PC-9 (cell line): ENCODE results near the gene PHF8. TPM values are rescaled to one million over a fixed set of nuclear protein-coding genes. Genes with fewer than 3 reads are reported as not detected.

ENCODE experiments used
- BruUV-seq: library from RNA; stranded (reverse); fragments of 400-500 nt; replicated peaks from 2 replicates; lab custom pipeline; 2021; lab: Mats Ljungman, UMichigan
- CTCF ChIA-PET: fragments of 300-600 bp; sonication (Branson Sonifier 250); formaldehyde crosslinking; loops from one replicate; lab custom pipeline; 2022; ENCODE audit warnings: antibody characterized with exemption; lab: Charles Lee
- POLR2A ChIA-PET: fragments of 300-600 bp; sonication (Branson Sonifier 250); formaldehyde crosslinking; loops from one replicate; lab custom pipeline; 2022; ENCODE audit warnings: antibody characterized with exemption; ENCODE audit not compliant: unreplicated experiment; lab: Charles Lee
- DNase-seq, 2 experiments: peaks; one replicate each; pipeline versions ENCODE4 v3.0.0 to v3.0.0-alpha.2; 2015 to 2022; ENCODE audit warnings: mixed read lengths in 1 of 2
- H2AFZ ChIP-seq: fragments of 200-600 bp; sonication (generic); 2 replicates; pipeline ENCODE4 v1.8.1; 2017; ENCODE audit warnings: antibody characterized with exemption
- H3F3A ChIP-seq: fragments of 200-600 bp; sonication (generic); 2 replicates; pipeline ENCODE4 v1.8.1; 2017; ENCODE audit warnings: antibody characterized with exemption, mild to moderate bottlenecking, low read depth; ENCODE audit not compliant: insufficient read depth
- H3K27ac ChIP-seq: fragments of 200-600 bp; sonication (generic); 2 replicates; pipeline ENCODE4 v1.6.1; 2016; ENCODE audit warnings: mixed run types
- H3K27me3 ChIP-seq: fragments of 200-600 bp; sonication (generic); 2 replicates; pipeline ENCODE4 v1.6.1; 2016; ENCODE audit warnings: low read depth, mixed run types; ENCODE audit not compliant: insufficient read depth
- H3K36me3 ChIP-seq: fragments of 200-600 bp; sonication (generic); 2 replicates; pipeline ENCODE4 v1.6.1; 2016; ENCODE audit warnings: low read depth, mixed run types
- H3K4me1 ChIP-seq: fragments of 200-600 bp; sonication (generic); replicated peaks from 2 replicates; pipeline ENCODE4 v1.6.1; 2016; ENCODE audit warnings: mixed run types; ENCODE audit not compliant: insufficient read depth
- H3K4me2 ChIP-seq: fragments of 200-600 bp; sonication (generic); 2 replicates; pipeline ENCODE4 v1.6.1; 2017; ENCODE audit warnings: mixed run types
- H3K4me3 ChIP-seq: fragments of 200-600 bp; sonication (generic); 2 replicates; pipeline ENCODE4 v1.6.1; 2016; ENCODE audit warnings: mixed run types
- H3K79me2 ChIP-seq: fragments of 200-600 bp; sonication (generic); 2 replicates; pipeline ENCODE4 v1.6.1; 2017; ENCODE audit warnings: low read depth, mixed run types
- H3K9me2 ChIP-seq: fragments of 200-600 bp; sonication (generic); 2 replicates; pipeline ENCODE4 v1.8.1; 2017; ENCODE audit warnings: mild to moderate bottlenecking; ENCODE audit not compliant: insufficient read depth
- H3K9me3 ChIP-seq: fragments of 200-600 bp; sonication (generic); 2 replicates; pipeline ENCODE4 v1.8.1; 2016; ENCODE audit warnings: low read depth; ENCODE audit not compliant: insufficient read depth
- H4K20me1 ChIP-seq: fragments of 200-600 bp; sonication (generic); 2 replicates; pipeline ENCODE4 v1.8.1; 2017; ENCODE audit not compliant: insufficient read depth
- CTCF ChIP-seq: fragments of 200-600 bp; sonication (generic); conservative IDR thresholded peaks from 2 replicates; pipeline ENCODE4 v1.6.1; 2017; ENCODE audit warnings: mixed run types, antibody characterized with exemption, mild to moderate bottlenecking, moderate library complexity
- EZH2 ChIP-seq: fragments of 200-600 bp; sonication (generic); IDR thresholded peaks from 2 replicates; pipeline ENCODE4 v1.8.0; 2017; ENCODE audit warnings: antibody characterized with exemption, low read depth
- intact Hi-C: fragments of 100-400 bp; cut with micrococcal nuclease; formaldehyde crosslinking; loops from one replicate; pipeline ENCODE4 v1.10.0; 2022; ENCODE audit not compliant: unreplicated experiment
- total RNA-seq: library from RNA; stranded (reverse); gene quantifications from 2 replicates; pipeline ENCODE4 v1.2.3, GENCODE V29; 2021

The PHF8 gene
- total RNA-seq, 1 experiment from 2014 or later = 40.0 TPM

GRCh38 chrX:53918702-53919101, 125.6 kb downstream of the PHF8 start:
- Histone ChIP-seq H3K4me1 (no peaks in the 10 kb centered on the region), H4K20me1 (no peaks in the 10 kb centered on the region), H3K27ac (no peak overlapping the region), H3K36me3 (no peaks in the 10 kb centered on the region), H2AFZ (no peak overlapping the region), H3K9me3 (no peaks in the 10 kb centered on the region), H3K27me3 (no peaks in the 10 kb centered on the region), H3K79me2 (no peaks in the 10 kb centered on the region), H3K9me2 (no peaks in the 10 kb centered on the region), H3K4me2 (no peak overlapping the region), H3K4me3 (no peak overlapping the region), H3F3A (no peaks in the 10 kb centered on the region)
- intact Hi-C loops = no loop called here
- ChIA-PET POLR2A (no interaction called here), CTCF (interaction anchor here (0.5 kb wide), 1 partner anchor 632 kb away, joined by 3 read pairs; no protein-coding TSS in a partner anchor)
- TF ChIP-seq EZH2 (no peak), CTCF (no peak)
- DNase-seq = no peak
- BruUV-seq = no TSS peak

GRCh38 chrX:53900623-53901022, 143.7 kb downstream of the PHF8 start:
- H4K20me1 ChIP-seq = no peaks in the 10 kb centered on the region
- no peaks in the 10 kb centered on the region for H3K27me3 ChIP-seq
- no peaks in the 10 kb centered on the region for H3K79me2 ChIP-seq
- BruUV-seq = no TSS peak
- no peak overlapping the region for H3K4me3 ChIP-seq
- H3K9me3 ChIP-seq = no peaks in the 10 kb centered on the region
- H3F3A ChIP-seq = no peaks in the 10 kb centered on the region
- POLR2A ChIA-PET = interaction anchor here (0.6 kb wide), 1 partner anchor 72 kb away, joined by 46 read pairs; no protein-coding TSS in a partner anchor
- no peaks in the 10 kb centered on the region for H3K4me1 ChIP-seq
- DNase-seq = no peak
- H3K4me2 ChIP-seq = no peak overlapping the region
- H3K36me3 ChIP-seq = no peaks in the 10 kb centered on the region
- intact Hi-C loops = no loop called here
- TF ChIP-seq EZH2 (no peak), CTCF (no peak)
- no peaks in the 10 kb centered on the region for H3K9me2 ChIP-seq
- H3K27ac ChIP-seq = no peak overlapping the region
- no peak overlapping the region for H2AFZ ChIP-seq
- CTCF ChIA-PET = no interaction called here

- TF ChIP-seq EZH2 (no peak), CTCF (no peak)
- ChIA-PET POLR2A (no interaction called here), CTCF (no interaction called here)
- H3K79me2 ChIP-seq = no peaks in the 10 kb centered on the region
- intact Hi-C loops = loop anchor here (1.0 kb wide), 1 partner anchor 33 kb away; no protein-coding TSS in a partner anchor
- no peaks in the 10 kb centered on the region for H4K20me1 ChIP-seq
- DNase-seq = no peak
- H3K36me3 ChIP-seq = no peaks in the 10 kb centered on the region
- H3K4me2 ChIP-seq = no peak overlapping the region
- no peak overlapping the region for H3K27ac ChIP-seq
- H2AFZ ChIP-seq = no peak overlapping the region
- H3K4me1 ChIP-seq = no peaks in the 10 kb centered on the region
- no peak overlapping the region for H3K4me3 ChIP-seq
- BruUV-seq = no TSS peak
- H3K27me3 ChIP-seq = no peaks in the 10 kb centered on the region
- no peaks in the 10 kb centered on the region for H3F3A ChIP-seq
- no peaks in the 10 kb centered on the region for H3K9me2 ChIP-seq
- H3K9me3 ChIP-seq = no peaks in the 10 kb centered on the region
Observed at GRCh38 chrX:53895270-53895669, 149.0 kb downstream of the PHF8 start.

Other genes starting within 250 kb of the PHF8 start
- gene FAM120C, start 138.8 kb upstream of the PHF8 start, total RNA-seq = 21.6 and 22.0 TPM in 2 replicates